Suprapubic skin (tissue), 4 donors: ENCODE results near the gene FKBP10. TPM values are rescaled to one million over a fixed set of nuclear protein-coding genes. Genes with fewer than 3 reads are reported as not detected.
"Not testable (repeated sequence)": the region's sequence is repeated elsewhere in the genome, so short reads cannot be mapped to it uniquely, and the experiment has no call there.

Source experiments
- DNase-seq, 2 donors: peaks; one replicate each; pipeline ENCODE4 v3.0.0-alpha.2; 2019; ENCODE audit warnings: low spot score in 2 of 2
- H3K27ac ChIP-seq: fragments of 200-600 bp; sonication (generic); one replicate; pipeline ENCODE4 v1.5.1; 2019
- H3K27me3 ChIP-seq: fragments of 200-600 bp; sonication (generic); one replicate; pipeline ENCODE4 v1.5.1; 2019
- H3K36me3 ChIP-seq: fragments of 200-600 bp; sonication (generic); one replicate; pipeline ENCODE4 v1.5.1; 2019
- H3K4me1 ChIP-seq: fragments of 200-600 bp; sonication (generic); one replicate; pipeline ENCODE4 v1.5.1; 2019
- H3K4me3 ChIP-seq: fragments of 200-600 bp; sonication (generic); one replicate; pipeline ENCODE4 v1.5.1; 2019; ENCODE audit warnings: mild to moderate bottlenecking
- H3K9me3 ChIP-seq: fragments of 200-600 bp; sonication (generic); one replicate; pipeline ENCODE4 v1.5.1; 2019
- EP300 ChIP-seq: sonication (generic); formaldehyde crosslinking; IDR thresholded peaks from one replicate; pipeline ENCODE4 v1.6.1; 2017; ENCODE audit warnings: antibody characterized with exemption
- POLR2A ChIP-seq, 2 donors: fragments of 450-650 bp; IDR thresholded peaks; one replicate each; pipeline ENCODE4 v1.6.1; 2017; ENCODE audit warnings: antibody characterized with exemption in 2 of 2, mild to moderate bottlenecking in 2 of 2, moderate library complexity in 2 of 2
- POLR2AphosphoS5 ChIP-seq, 3 donors: sonication (generic); formaldehyde crosslinking; IDR thresholded peaks; one replicate each; pipeline ENCODE4 v1.6.1; 2017; ENCODE audit warnings: antibody characterized with exemption in 3 of 3
- WGBS: methylation state at CpG from one replicate; pipeline ENCODE4 v1.1.5; 2018; 5-methylcytosine and 5-hydroxymethylcytosine counted together
- total RNA-seq, 4 donors: library from RNA; depleted of rRNA; stranded (reverse); fragments of >200 nt; gene quantifications; one replicate each; pipeline ENCODE4 v1.1.0, GENCODE V29; 2016
- TF ChIP-seq, protein P1 (sequence below), 2 donors: fragments of 200-600 bp in 1 of 2; fragments of 450-650 bp in 1 of 2; sonication (generic) in 1 of 2; IDR thresholded peaks; one replicate each; pipeline ENCODE4 v1.5.1; 2016 to 2019; ENCODE audit warnings: antibody characterized with exemption in 2 of 2, mild to moderate bottlenecking in 1 of 2, moderate library complexity in 1 of 2

The FKBP10 gene
- total RNA-seq, 4 donors from 2014 or later: 11.7 to 14.8 (median 12.4) TPM

- DNase-seq: no peak
- TF ChIP-seq EP300: no peak
- no peak for TF ChIP-seq POLR2A (IDR thresholded peaks at IDR 0.05)
- no peak for TF ChIP-seq POLR2AphosphoS5 (IDR thresholded peaks at IDR 0.05)
- TF ChIP-seq, protein P1, sequence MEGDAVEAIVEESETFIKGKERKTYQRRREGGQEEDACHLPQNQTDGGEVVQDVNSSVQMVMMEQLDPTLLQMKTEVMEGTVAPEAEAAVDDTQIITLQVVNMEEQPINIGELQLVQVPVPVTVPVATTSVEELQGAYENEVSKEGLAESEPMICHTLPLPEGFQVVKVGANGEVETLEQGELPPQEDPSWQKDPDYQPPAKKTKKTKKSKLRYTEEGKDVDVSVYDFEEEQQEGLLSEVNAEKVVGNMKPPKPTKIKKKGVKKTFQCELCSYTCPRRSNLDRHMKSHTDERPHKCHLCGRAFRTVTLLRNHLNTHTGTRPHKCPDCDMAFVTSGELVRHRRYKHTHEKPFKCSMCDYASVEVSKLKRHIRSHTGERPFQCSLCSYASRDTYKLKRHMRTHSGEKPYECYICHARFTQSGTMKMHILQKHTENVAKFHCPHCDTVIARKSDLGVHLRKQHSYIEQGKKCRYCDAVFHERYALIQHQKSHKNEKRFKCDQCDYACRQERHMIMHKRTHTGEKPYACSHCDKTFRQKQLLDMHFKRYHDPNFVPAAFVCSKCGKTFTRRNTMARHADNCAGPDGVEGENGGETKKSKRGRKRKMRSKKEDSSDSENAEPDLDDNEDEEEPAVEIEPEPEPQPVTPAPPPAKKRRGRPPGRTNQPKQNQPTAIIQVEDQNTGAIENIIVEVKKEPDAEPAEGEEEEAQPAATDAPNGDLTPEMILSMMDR (IDR thresholded peaks at IDR 0.05): no peak
- Histone ChIP-seq H3K4me1 (peaks cover 76% of the 10 kb centered on the region), H3K9me3 (no peaks in the 10 kb centered on the region), H3K27ac (peak overlapping the region; percentile 83), H3K27me3 (no peaks in the 10 kb centered on the region), H3K36me3 (peaks cover 64% of the 10 kb centered on the region), H3K4me3 (peak overlapping the region; percentile 17)
- WGBS: 61% methylated on average over 12 of the region's 19 CpGs
Observed at GRCh38 chr17:41772586-41773189, 40.1 kb upstream of the FKBP10 start.

DNA sequence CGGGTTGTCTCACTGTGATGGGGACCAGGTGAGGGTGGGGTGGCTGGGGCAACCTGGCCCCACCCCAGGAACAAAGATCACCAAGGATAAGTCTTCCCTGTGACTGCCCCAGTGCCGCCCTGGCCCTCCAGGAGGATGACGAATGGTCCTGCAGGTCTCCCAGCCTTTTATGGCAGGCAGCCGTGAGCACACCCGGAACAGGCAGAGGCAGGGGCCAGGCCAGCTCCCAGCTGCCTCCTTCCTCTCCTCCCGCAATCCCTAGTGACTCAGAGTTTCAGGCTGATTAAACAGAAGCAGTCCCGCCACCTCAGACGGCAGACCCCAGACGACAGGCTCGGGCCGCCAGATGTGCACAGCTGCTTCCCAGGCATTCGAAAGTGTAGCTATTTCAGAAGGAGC is 39.6 kb upstream of the FKBP10 start:
- H3K27ac ChIP-seq: peak overlapping the region; percentile 83
- H3K4me3 ChIP-seq: peak overlapping the region; percentile 11
- peaks cover 59% of the 10 kb centered on the region for H3K36me3 ChIP-seq

DNA sequence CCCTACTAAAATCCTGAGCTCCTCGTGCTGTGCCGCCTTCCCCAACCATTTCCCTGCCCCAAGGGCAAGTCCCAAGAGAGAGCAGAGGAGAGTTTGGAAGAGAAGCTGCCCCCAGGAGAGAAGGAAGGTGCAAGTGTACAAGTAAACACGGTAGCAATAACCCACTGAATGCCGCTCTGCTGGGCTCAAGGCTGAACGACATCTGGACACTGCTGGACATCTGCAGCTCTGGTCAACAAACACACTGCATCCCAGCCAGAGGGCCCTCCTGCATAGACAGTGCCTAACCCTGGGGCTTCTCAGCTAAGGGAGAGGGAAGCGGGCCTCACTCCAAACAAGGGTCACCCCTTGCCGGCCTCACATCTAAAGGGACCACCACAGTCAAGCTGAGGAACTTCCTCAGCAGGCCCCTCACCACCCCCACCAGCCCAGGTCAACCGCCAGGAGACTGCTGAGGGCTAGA is 39.0 kb upstream of the FKBP10 start:
- H3K27ac ChIP-seq: peak overlapping the region; percentile 83
- peaks cover 53% of the 10 kb centered on the region for H3K36me3 ChIP-seq
- 43% methylated on average over 5 of the region's 8 CpGs for WGBS
- DNase-seq: no peak
- no peaks in the 10 kb centered on the region for H3K27me3 ChIP-seq
- H3K9me3 ChIP-seq: no peaks in the 10 kb centered on the region
- H3K4me1 ChIP-seq: peaks cover 86% of the 10 kb centered on the region
- H3K4me3 ChIP-seq: peak overlapping the region; percentile 11
- TF ChIP-seq EP300 (no peak), POLR2A (IDR thresholded peaks at IDR 0.05) (no peak), POLR2AphosphoS5 (IDR thresholded peaks at IDR 0.05) (no peak)
- TF ChIP-seq, protein P1 (IDR thresholded peaks at IDR 0.05): no peak

More for the DNA sequence above, 39.6 kb upstream of the FKBP10 start:
- peak in 1 of 2 donors; percentile 70 for DNase-seq
- no peak for TF ChIP-seq EP300
- peak in 1 of 3 donors; percentile 32 for TF ChIP-seq POLR2AphosphoS5 (IDR thresholded peaks at IDR 0.05)
- TF ChIP-seq POLR2A (IDR thresholded peaks at IDR 0.05): no peak
- TF ChIP-seq, protein P1 (IDR thresholded peaks at IDR 0.05): no peak
- no peaks in the 10 kb centered on the region for H3K27me3 ChIP-seq
- no peaks in the 10 kb centered on the region for H3K9me3 ChIP-seq
- WGBS: 75% methylated on average over 2 of the region's 12 CpGs
- H3K4me1 ChIP-seq: peaks cover 81% of the 10 kb centered on the region

GRCh38 chr17:41775394-41776226 is 37.2 kb upstream of the FKBP10 start:
- WGBS: 39% methylated on average over 7 of the region's 12 CpGs
- Histone ChIP-seq H3K4me1 (peaks cover 99% of the 10 kb centered on the region), H3K4me3 (peak overlapping the region; percentile 11), H3K27ac (peak overlapping the region; percentile 83), H3K27me3 (no peaks in the 10 kb centered on the region), H3K36me3 (peaks cover 35% of the 10 kb centered on the region), H3K9me3 (no peaks in the 10 kb centered on the region)
- TF ChIP-seq POLR2AphosphoS5 (IDR thresholded peaks at IDR 0.05) (no peak), EP300 (no peak), POLR2A (IDR thresholded peaks at IDR 0.05) (no peak)
- TF ChIP-seq, protein P1 (IDR thresholded peaks at IDR 0.05): no peak
- no peak for DNase-seq

- not testable (repeated sequence) for DNase-seq
- 71% methylated on average over 14 of the region's 14 CpGs for WGBS
Observed at GRCh38 chr17:41776262-41776900, 36.4 kb upstream of the FKBP10 start.

More at GRCh38 chr17:41776262-41776900, 36.4 kb upstream of the FKBP10 start:
- H3K4me3 ChIP-seq, H3K27me3 ChIP-seq, H3K9me3 ChIP-seq: not testable (repeated sequence)
- Histone ChIP-seq H3K4me1 (peaks cover 95% of the 10 kb centered on the region), H3K36me3 (peaks cover 27% of the 10 kb centered on the region), H3K27ac (peak overlapping the region; percentile 83)
